GM18909 (cell line): Measurements from ENCODE around the gene REV3L.
A peak's percentile ranks its signal among the peaks of the same experiment; 100 is the strongest.
"Not testable (repeated sequence)": the region's sequence is repeated elsewhere in the genome, so short reads cannot be mapped to it uniquely, and the experiment has no call there.

Experiments used
- ATAC-seq: cut with Tn5 transposase; IDR thresholded peaks from one replicate; pipeline ENCODE4 v1.9.1; 2021; ENCODE audit warnings: mild to moderate bottlenecking; ENCODE audit not compliant: unreplicated experiment, poor library complexity

The REV3L gene

GRCh38 chr6:111274593-111275217 lies 208.3 kb downstream of the REV3L start:
- ATAC-seq: no peak

GRCh38 chr6:111270121-111270520 lies 212.9 kb downstream of the REV3L start:
- ATAC-seq: no peak

- no peak for ATAC-seq
Measured at GRCh38 chr6:111269401-111269970, 213.5 kb downstream of the REV3L start.

- no peak for ATAC-seq
Measured at GRCh38 chr6:111267764-111268333, 215.2 kb downstream of the REV3L start.

- ATAC-seq: no peak
Measured at GRCh38 chr6:111266276-111266675, 216.7 kb downstream of the REV3L start.

- no peak for ATAC-seq
Measured at GRCh38 chr6:111265842-111266241, 217.2 kb downstream of the REV3L start.

- no peak for ATAC-seq
Measured at GRCh38 chr6:111263837-111264236, 219.2 kb downstream of the REV3L start.

- ATAC-seq: no peak
Measured at GRCh38 chr6:111260570-111261298, 222.3 kb downstream of the REV3L start.

- ATAC-seq: peak; percentile 99
Measured at GRCh38 chr6:111259089-111259831, 223.8 kb downstream of the REV3L start.

- no peak for ATAC-seq
Measured at GRCh38 chr6:111258615-111259088, 224.4 kb downstream of the REV3L start.

GRCh38 chr6:111258010-111258409 lies 225.0 kb downstream of the REV3L start:
- ATAC-seq: no peak

- no peak for ATAC-seq
Measured at GRCh38 chr6:111256646-111257045, 226.4 kb downstream of the REV3L start.

- ATAC-seq: not testable (repeated sequence)
Measured at GRCh38 chr6:111255838-111256237, 227.2 kb downstream of the REV3L start.

- ATAC-seq: no peak
Measured at GRCh38 chr6:111254779-111255166, 228.2 kb downstream of the REV3L start.

GRCh38 chr6:111254004-111254778 lies 228.8 kb downstream of the REV3L start:
- no peak for ATAC-seq

- no peak for ATAC-seq
Measured at GRCh38 chr6:111252726-111253125, 230.3 kb downstream of the REV3L start.

GRCh38 chr6:111250791-111251354 lies 232.1 kb downstream of the REV3L start:
- no peak for ATAC-seq
